ENCODE results near the gene TRANK1. TPM values are rescaled to one million over a fixed set of nuclear protein-coding genes. Genes with fewer than 3 reads are reported as not detected.
"Not testable (repeated sequence)": the region's sequence is repeated elsewhere in the genome, so short reads cannot be mapped to it uniquely, and the experiment has no call there.

Gene TRANK1
- total and polyA plus RNA-seq, 2 of the 8 experiments (the other 6 are each of a cell fraction or from before 2014, with no cell fraction given), result 2.9 to 8.8 TPM

GRCh38 chr3:36963008-36963407 lies 18.2 kb upstream of the TRANK1 start:
- not testable (repeated sequence) for H4K8ac ChIP-seq (ENCODE audit: extremely low read depth, insufficient read depth, low read length); H3K23ac ChIP-seq (ENCODE audit: insufficient read length); H3K36me3 ChIP-seq (ENCODE audit: control insufficient read depth in 2 of 4, insufficient read depth in 4 of 4, low read length in 3 of 4); H3K79me2 ChIP-seq (ENCODE audit: control insufficient read depth in 1 of 2, insufficient read depth in 2 of 2, low read length in 2 of 2); DNase-seq (ENCODE audit: low read depth in 1 of 2, low spot score in 2 of 2); H3K79me1 ChIP-seq (ENCODE audit: low read depth, low read length); H3K23me2 ChIP-seq (ENCODE audit: low read depth, low read length); H3K9ac ChIP-seq (replicated peaks in 1 of 4; ENCODE audit: extremely low read depth in 1 of 4, low read depth in 3 of 4, low read length in 3 of 4); H3K27me3 ChIP-seq (replicated peaks in 1 of 4; ENCODE audit: control insufficient read depth in 3 of 4, extremely low read depth in 1 of 4, insufficient read depth in 3 of 4, low read length in 3 of 4); H3K4me3 ChIP-seq (ENCODE audit: extremely low read depth in 1 of 4, insufficient read depth in 2 of 4, low read depth in 3 of 4, low read length in 4 of 4); H2BK15ac ChIP-seq (ENCODE audit: low read length); FAIRE-seq; H4K5ac ChIP-seq (ENCODE audit: insufficient read length, low read depth, low read length); H3K56ac ChIP-seq (replicated peaks; ENCODE audit: insufficient read length, low read depth, low read length); H3K4me2 ChIP-seq (ENCODE audit: insufficient read depth in 1 of 2, low read depth in 2 of 2, low read length in 2 of 2); H2AFZ ChIP-seq (ENCODE audit: low read length); H3K14ac ChIP-seq (ENCODE audit: insufficient read length); H2BK20ac ChIP-seq (ENCODE audit: low read length); H4K20me1 ChIP-seq (replicated peaks in 1 of 2; ENCODE audit: control insufficient read depth in 1 of 2, insufficient read depth in 2 of 2, low read length in 2 of 2); H2BK5ac ChIP-seq (ENCODE audit: low read depth, low read length); H2BK120ac ChIP-seq (replicated peaks; ENCODE audit: low read depth, low read length); H3K18ac ChIP-seq (ENCODE audit: extremely low read depth, low read length); H2BK12ac ChIP-seq (ENCODE audit: low read depth, low read length); H3K9me3 ChIP-seq (ENCODE audit: insufficient read depth in 2 of 2, low read depth in 1 of 2, low read length in 1 of 2); H3K27ac ChIP-seq (ENCODE audit: low read depth, low read length); H3K4ac ChIP-seq (replicated peaks; ENCODE audit: insufficient read length, low read depth, low read length); H2AK5ac ChIP-seq (ENCODE audit: low read depth, low read length); H4K91ac ChIP-seq (replicated peaks; ENCODE audit: insufficient read length, low read length)
- peaks cover 0 to 10% (median 3%) of the 10 kb centered on the region in 4 experiments; a peak in 4 of 7 replicates for H3K4me1 ChIP-seq (replicated peaks in 1 of 4; ENCODE audit: control insufficient read depth in 3 of 4, insufficient read depth in 4 of 4, low read length in 3 of 4)
- ChIA-PET POLR2A (ENCODE audit: partially characterized antibody) (interaction anchor here (0.6 kb wide), 3 partner anchors 94 to 186 kb away, joined by 3 read pairs; no protein-coding TSS in a partner anchor), CTCF (ENCODE audit: partially characterized antibody) (interaction anchor here (0.6 to 9.6 kb wide), 5 partner anchors 8 to 125 kb away, joined by 3 to 125 read pairs (median 4); no protein-coding TSS in a partner anchor)
- 93% methylated on average over 7 of the region's 7 CpGs; no CpG with 5 or more reads in 1 of the 2 experiments for WGBS, 2 experiments (ENCODE audit: extremely low coverage in 1 of 2, insufficient coverage in 1 of 2, insufficient read length in 1 of 2, insufficient replicate concordance in 2 of 2, low coverage in 1 of 2, low lambda C conversion rate in 2 of 2, missing lambda C conversion rate in 1 of 2)

Measured in H1 (cell line).